Measurements from ENCODE around the gene MTA3.
"Not testable (repeated sequence)": the region's sequence is repeated elsewhere in the genome, so short reads cannot be mapped to it uniquely, and the experiment has no call there.

The MTA3 gene

DNA sequence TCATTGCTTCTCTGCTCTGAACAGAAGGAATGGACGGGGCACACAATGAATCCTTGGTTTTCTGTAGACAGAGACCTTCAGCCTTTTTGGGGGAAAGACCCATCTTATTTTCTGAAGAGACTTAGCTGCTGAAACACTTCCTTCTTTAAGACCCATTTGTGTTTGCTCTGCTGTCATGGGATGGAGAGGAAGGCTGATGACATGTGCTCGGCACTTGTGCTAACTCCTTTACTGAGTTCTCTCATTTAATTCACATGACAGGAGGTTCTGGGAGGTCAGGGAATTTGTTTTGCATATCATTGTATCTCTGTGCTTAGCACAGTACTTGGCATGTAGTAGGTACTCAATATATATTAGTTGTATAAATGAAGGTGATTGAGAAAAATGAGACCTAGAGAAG is 156.5 kb downstream of the MTA3 start:
- no peaks in the 10 kb centered on the region for H3F3A ChIP-seq (ENCODE audit: low read depth)
- H3K36me3 ChIP-seq (ENCODE audit: insufficient read depth, low read length) = no peaks in the 10 kb centered on the region
- H3K4me2 ChIP-seq (ENCODE audit: low read depth, low read length, poor library complexity, severe bottlenecking) = no peak overlapping the region
- H3K9me3 ChIP-seq (ENCODE audit: insufficient read depth, low read depth, low read length) = peaks cover 5% of the 10 kb centered on the region
- H3K9me2 ChIP-seq (replicated peaks; ENCODE audit: low read depth, low read length) = no peaks in the 10 kb centered on the region
- no peaks in the 10 kb centered on the region for H3K27me3 ChIP-seq (ENCODE audit: insufficient read depth, low read length, poor library complexity, severe bottlenecking)
- no peak overlapping the region for H2AFZ ChIP-seq (ENCODE audit: low read length)
- H4K20me1 ChIP-seq (ENCODE audit: insufficient read depth, low read length, poor library complexity, severe bottlenecking) = no peaks in the 10 kb centered on the region
- no peak overlapping the region for H3K9ac ChIP-seq (ENCODE audit: low read depth, low read length, poor library complexity, severe bottlenecking)
- no peaks in the 10 kb centered on the region for H3K79me2 ChIP-seq (ENCODE audit: insufficient read depth, low read length)
- H3K4me1 ChIP-seq (ENCODE audit: insufficient read depth, low read length, poor library complexity, severe bottlenecking) = no peaks in the 10 kb centered on the region
- TF ChIP-seq EZH2phosphoT487 (IDR thresholded peaks at IDR 0.05; ENCODE audit: borderline replicate concordance) (no peak), CTCF (conservative IDR thresholded peaks at IDR 0.05; ENCODE audit: low read length) (no peak)
- H3K4me3 ChIP-seq (ENCODE audit: low read length, poor library complexity, severe bottlenecking) = no peak overlapping the region

DNA sequence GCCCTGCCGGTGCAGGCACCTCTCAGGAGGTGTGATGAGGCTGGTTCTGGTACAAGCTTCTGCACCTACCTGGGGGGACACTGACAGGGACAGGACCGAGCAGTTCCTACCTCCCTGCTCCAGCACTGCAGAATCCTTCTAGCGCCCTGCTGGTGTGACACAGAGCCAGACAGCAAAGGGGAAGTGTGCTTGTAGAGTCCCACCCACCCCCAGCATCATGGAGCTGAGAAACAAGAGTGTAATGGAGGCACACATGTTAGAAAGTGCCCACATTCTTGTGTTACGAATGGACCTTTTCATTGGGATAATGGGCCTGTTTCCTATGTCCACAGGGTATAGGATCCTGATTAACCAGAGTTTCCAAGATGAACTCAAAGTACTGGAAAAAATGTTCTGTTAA is 157.2 kb downstream of the MTA3 start:
- Histone ChIP-seq H3F3A (ENCODE audit: low read depth) (no peaks in the 10 kb centered on the region), H3K4me3 (ENCODE audit: low read length, poor library complexity, severe bottlenecking) (no peak overlapping the region), H3K4me2 (ENCODE audit: low read depth, low read length, poor library complexity, severe bottlenecking) (no peak overlapping the region), H3K9me2 (replicated peaks; ENCODE audit: low read depth, low read length) (no peaks in the 10 kb centered on the region), H3K36me3 (ENCODE audit: insufficient read depth, low read length) (no peaks in the 10 kb centered on the region), H3K27me3 (ENCODE audit: insufficient read depth, low read length, poor library complexity, severe bottlenecking) (no peaks in the 10 kb centered on the region), H4K20me1 (ENCODE audit: insufficient read depth, low read length, poor library complexity, severe bottlenecking) (no peaks in the 10 kb centered on the region), H3K79me2 (ENCODE audit: insufficient read depth, low read length) (no peaks in the 10 kb centered on the region), H3K9me3 (ENCODE audit: insufficient read depth, low read depth, low read length) (peaks cover 6% of the 10 kb centered on the region), H2AFZ (ENCODE audit: low read length) (no peak overlapping the region), H3K9ac (ENCODE audit: low read depth, low read length, poor library complexity, severe bottlenecking) (no peak overlapping the region), H3K4me1 (ENCODE audit: insufficient read depth, low read length, poor library complexity, severe bottlenecking) (no peaks in the 10 kb centered on the region)
- no peak for TF ChIP-seq EZH2phosphoT487 (IDR thresholded peaks at IDR 0.05; ENCODE audit: borderline replicate concordance)
- no peak for TF ChIP-seq CTCF (conservative IDR thresholded peaks at IDR 0.05; ENCODE audit: low read length)

GRCh38 chr2:42726680-42727079 is 158.2 kb downstream of the MTA3 start:
- H4K20me1 ChIP-seq (ENCODE audit: insufficient read depth, low read length, poor library complexity, severe bottlenecking) = no peaks in the 10 kb centered on the region
- no peak overlapping the region for H2AFZ ChIP-seq (ENCODE audit: low read length)
- no peak overlapping the region for H3K9ac ChIP-seq (ENCODE audit: low read depth, low read length, poor library complexity, severe bottlenecking)
- no peaks in the 10 kb centered on the region for H3K4me1 ChIP-seq (ENCODE audit: insufficient read depth, low read length, poor library complexity, severe bottlenecking)
- H3K4me3 ChIP-seq (ENCODE audit: low read length, poor library complexity, severe bottlenecking) = no peak overlapping the region
- H3K27me3 ChIP-seq (ENCODE audit: insufficient read depth, low read length, poor library complexity, severe bottlenecking) = no peaks in the 10 kb centered on the region
- TF ChIP-seq EZH2phosphoT487 (IDR thresholded peaks at IDR 0.05; ENCODE audit: borderline replicate concordance) (no peak), CTCF (conservative IDR thresholded peaks at IDR 0.05; ENCODE audit: low read length) (no peak)
- no peaks in the 10 kb centered on the region for H3K9me2 ChIP-seq (replicated peaks; ENCODE audit: low read depth, low read length)
- no peaks in the 10 kb centered on the region for H3K36me3 ChIP-seq (ENCODE audit: insufficient read depth, low read length)
- H3K9me3 ChIP-seq (ENCODE audit: insufficient read depth, low read depth, low read length) = peaks cover 6% of the 10 kb centered on the region
- H3K4me2 ChIP-seq (ENCODE audit: low read depth, low read length, poor library complexity, severe bottlenecking) = no peak overlapping the region
- H3K79me2 ChIP-seq (ENCODE audit: insufficient read depth, low read length) = no peaks in the 10 kb centered on the region
- no peaks in the 10 kb centered on the region for H3F3A ChIP-seq (ENCODE audit: low read depth)

DNA sequence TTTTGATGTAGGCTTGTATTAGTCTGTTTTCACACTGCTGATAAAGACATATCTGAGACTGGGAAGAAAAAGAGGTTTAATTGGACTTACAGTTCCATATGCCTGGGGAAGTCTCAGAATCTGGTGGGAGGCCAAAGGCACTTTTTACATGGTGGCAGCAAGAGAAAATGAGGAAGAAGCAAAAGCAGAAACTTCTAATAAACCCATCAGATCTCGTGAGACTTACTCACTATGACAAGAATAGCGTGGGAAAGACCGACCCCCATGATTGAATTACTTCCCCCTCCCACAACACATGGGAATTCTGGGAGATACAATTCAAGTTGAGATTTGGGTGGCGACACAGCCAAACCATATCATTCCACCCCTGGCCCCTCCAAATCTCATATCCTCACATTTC is 162.9 kb downstream of the MTA3 start:
- H4K20me1 ChIP-seq (ENCODE audit: insufficient read depth, low read length, poor library complexity, severe bottlenecking) = not testable (repeated sequence)

More for the DNA sequence above, 162.9 kb downstream of the MTA3 start:
- H3K4me1 ChIP-seq (ENCODE audit: insufficient read depth, low read length, poor library complexity, severe bottlenecking); H3K9ac ChIP-seq (ENCODE audit: low read depth, low read length, poor library complexity, severe bottlenecking); H3K4me2 ChIP-seq (ENCODE audit: low read depth, low read length, poor library complexity, severe bottlenecking); H3K36me3 ChIP-seq (ENCODE audit: insufficient read depth, low read length); H2AFZ ChIP-seq (ENCODE audit: low read length); H3K4me3 ChIP-seq (ENCODE audit: low read length, poor library complexity, severe bottlenecking); H3K9me2 ChIP-seq (replicated peaks; ENCODE audit: low read depth, low read length); H3K79me2 ChIP-seq (ENCODE audit: insufficient read depth, low read length); H3K27me3 ChIP-seq (ENCODE audit: insufficient read depth, low read length, poor library complexity, severe bottlenecking); H3F3A ChIP-seq (ENCODE audit: low read depth): not testable (repeated sequence)
- peaks cover 17% of the 10 kb centered on the region for H3K9me3 ChIP-seq (ENCODE audit: insufficient read depth, low read depth, low read length)

All from Loucy (cell line).